SW480 (cell line): ENCODE results near the gene SNRK.
"Not testable (repeated sequence)": the region's sequence is repeated elsewhere in the genome, so short reads cannot be mapped to it uniquely, and the experiment has no call there.

Experiments used
- DNase-seq: peaks from one replicate; pipeline ENCODE4 v3.0.0-alpha.2; 2016; ENCODE audit warnings: low spot score

SNRK gene

DNA sequence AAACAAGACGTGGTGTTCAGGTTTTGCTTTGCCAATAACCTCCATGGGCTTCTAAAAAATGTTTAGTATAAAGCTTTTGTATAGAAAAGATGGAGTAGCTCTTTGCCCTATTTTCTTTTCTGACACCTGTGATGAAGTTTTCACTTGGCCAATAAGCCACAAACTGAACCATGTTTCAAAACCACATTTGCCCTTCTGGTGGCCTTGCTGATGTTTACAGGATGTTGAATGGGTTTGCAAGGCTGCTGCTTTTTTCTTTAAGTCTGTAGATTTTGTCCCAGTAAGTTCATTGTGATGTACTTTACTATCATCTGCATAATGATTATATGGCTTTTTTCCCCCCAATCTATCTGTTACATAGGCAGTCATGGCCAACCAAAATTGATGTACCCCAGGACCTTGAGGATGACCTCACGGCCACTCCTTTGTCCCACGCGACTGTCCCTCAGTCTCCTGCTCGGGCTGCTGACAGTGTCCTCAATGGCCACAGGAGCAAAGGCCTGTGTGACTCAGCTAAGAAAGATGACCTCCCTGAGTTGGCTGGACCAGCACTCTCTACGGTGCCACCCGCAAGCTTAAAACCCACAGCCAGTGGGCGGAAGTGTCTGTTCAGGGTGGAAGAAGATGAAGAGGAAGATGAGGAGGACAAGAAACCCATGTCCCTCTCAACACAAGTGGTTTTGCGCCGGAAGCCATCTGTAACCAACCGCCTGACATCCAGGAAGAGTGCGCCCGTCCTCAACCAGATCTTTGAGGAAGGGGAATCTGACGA, 60.8 kb downstream of the SNRK start:
- DNase-seq: no peak

DNA sequence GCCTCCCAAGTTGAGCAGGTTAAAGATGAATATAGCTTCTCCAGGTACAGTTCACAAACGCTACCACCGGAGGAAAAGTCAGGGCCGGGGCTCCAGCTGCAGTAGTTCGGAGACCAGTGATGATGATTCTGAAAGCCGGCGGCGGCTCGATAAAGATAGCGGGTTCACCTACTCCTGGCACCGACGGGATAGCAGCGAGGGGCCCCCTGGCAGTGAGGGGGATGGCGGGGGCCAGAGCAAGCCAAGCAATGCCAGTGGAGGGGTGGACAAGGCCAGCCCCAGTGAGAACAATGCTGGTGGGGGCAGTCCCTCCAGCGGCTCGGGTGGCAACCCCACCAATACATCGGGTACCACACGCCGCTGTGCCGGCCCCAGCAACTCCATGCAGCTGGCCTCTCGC, 61.4 kb downstream of the SNRK start:
- DNase-seq: no peak

DNA sequence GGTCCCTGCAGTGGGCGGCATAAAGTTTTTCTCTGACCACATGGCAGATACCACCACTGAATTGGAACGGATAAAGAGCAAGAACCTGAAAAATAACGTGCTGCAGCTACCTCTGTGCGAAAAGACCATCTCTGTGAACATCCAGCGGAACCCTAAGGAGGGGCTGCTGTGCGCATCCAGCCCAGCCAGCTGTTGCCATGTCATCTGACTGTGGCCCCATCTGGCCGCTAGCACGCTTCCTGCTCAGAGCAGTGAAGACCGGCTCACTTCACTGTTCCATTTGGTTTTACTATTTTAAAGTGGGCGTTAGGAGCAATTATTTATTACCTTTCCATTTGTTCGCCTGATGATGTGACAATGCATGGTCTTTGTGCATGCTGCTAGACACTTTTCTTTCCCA, 62.0 kb downstream of the SNRK start:
- DNase-seq: no peak

- DNase-seq: no peak
Measured at GRCh38 chr3:43348852-43349574, 62.7 kb downstream of the SNRK start.

GRCh38 chr3:43349716-43350115, 63.4 kb downstream of the SNRK start:
- no peak for DNase-seq

GRCh38 chr3:43353393-43353792, 67.1 kb downstream of the SNRK start:
- DNase-seq: no peak

DNA sequence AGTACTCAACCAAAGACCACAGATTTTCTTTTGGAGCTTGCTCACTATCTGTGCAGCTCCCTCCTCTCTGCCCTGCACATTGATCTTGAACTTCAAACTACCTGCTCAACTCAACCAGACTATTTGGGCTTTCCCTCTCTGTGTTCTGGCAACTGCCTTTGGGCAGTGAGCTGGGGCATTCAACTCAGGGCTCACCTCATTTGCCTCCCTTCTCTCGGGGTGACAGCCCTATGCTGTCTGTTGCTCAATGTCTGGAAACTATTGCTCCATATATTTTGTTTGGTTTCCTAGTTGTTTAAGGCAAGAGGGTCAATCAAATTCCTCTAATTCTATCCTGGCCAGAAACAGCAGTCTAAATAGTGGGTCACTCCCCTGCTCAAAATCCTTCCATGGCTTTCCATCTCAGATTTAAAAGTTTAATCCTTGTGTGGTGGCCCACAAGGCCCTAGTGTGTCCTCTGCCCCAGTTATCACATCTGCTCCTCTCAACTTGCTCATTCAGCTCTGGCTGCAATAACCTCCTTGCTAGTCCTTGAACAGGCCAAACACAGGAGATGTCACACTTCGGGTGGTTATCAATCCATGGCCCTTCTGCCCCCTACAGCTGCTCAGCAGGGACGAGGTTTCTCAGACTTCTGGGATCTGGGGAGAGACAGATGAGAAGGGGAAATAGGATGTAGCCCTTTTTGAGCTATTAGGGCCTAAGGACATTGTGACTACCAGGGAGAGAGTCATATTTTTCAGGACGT, 67.8 kb downstream of the SNRK start:
- DNase-seq: no peak

GRCh38 chr3:43356033-43356432, 69.7 kb downstream of the SNRK start:
- not testable (repeated sequence) for DNase-seq

GRCh38 chr3:43361077-43361476, 74.7 kb downstream of the SNRK start:
- DNase-seq: no peak

DNA sequence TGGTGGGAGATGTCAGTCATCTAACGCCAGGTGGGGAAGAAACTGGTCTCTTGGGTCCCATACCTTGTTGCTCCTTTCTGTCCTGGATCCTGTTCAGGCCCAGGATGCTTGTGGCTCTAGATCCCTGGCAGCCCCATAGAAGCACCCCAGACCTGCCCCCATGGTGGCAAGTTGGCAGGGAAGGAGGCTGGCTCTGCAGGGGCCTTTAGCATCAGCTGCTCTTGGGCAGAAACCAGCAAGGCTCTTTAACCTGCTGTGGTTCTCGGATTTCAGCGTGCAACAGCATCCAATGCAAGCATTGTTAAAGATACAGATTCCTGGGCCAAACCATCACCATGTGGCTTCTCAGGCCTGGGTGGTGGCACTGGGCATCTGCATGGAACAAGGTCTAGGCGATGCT, 75.8 kb downstream of the SNRK start:
- no peak for DNase-seq

DNA sequence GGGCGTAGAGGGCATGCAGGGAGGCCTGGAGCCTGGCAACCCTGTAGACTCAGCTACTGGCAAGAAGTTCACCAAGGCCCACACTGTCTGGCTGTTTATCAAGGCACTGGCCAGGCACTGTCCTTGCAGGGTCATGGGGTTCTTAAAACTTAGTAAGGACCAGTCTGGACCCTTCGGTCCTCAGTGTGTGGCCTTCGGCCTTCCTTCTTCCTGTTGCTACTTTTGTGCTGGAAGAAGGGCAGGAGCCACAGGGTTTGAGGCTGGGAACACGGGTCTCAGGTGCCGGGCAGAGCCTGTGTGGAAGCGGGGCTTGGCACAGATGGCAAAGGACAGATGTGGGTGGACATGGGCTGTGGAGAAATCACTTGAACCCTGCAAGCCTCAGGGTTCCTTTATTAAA, 76.6 kb downstream of the SNRK start:
- DNase-seq: no peak

DNA sequence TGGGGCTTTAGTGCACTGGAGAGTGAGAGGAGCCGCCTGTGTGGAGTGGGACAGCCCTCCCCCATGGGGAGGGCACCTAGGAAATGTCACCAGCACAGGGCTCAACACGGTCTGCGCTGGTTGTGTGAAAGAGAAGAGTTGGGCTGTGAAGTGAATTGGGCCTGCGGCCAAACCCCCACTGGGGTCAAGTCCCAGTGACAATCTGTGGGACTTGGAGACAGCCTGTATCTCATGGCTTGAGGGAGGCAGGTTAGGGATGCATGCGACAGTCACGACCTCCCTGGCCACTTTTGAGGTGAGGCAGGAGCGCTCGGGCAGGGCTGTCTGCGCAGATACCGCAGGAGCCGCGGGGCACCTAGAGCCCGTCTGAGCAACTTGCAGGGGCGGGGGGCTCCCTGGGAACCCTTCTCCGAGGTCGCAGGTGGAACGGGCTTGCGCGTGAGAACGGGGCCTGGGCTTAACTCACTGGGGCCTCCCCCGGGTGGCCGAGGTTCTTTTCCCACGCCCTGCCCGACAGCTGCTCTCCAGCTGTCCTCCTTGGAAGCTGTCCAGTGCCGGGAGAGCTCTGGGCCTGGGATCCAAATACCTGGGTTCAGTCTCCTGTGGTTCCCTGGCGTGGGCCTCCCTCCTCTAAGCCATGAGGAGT, 77.4 kb downstream of the SNRK start:
- no peak for DNase-seq

- DNase-seq: no peak
Measured at GRCh38 chr3:43364494-43364893, 78.2 kb downstream of the SNRK start.

DNA sequence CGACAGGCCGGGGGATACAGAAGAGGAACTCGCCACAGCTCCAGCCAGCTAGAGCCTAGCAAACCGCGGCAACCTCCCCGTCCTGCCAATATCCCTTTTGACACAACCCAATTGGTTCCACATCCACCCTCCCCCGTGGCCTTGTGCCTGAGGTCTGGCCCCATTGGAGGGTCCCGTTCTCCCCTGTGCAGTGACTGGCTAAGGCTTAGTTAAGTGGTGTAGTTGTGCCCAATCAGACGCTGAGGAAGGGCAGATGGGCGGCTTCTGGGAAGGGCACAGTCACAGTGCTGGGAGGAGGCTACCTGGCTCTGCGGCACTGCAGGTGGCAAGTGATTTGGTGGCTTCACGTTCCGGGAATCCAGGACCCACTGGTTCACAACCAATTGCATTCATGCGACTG, 78.6 kb downstream of the SNRK start:
- no peak for DNase-seq

DNA sequence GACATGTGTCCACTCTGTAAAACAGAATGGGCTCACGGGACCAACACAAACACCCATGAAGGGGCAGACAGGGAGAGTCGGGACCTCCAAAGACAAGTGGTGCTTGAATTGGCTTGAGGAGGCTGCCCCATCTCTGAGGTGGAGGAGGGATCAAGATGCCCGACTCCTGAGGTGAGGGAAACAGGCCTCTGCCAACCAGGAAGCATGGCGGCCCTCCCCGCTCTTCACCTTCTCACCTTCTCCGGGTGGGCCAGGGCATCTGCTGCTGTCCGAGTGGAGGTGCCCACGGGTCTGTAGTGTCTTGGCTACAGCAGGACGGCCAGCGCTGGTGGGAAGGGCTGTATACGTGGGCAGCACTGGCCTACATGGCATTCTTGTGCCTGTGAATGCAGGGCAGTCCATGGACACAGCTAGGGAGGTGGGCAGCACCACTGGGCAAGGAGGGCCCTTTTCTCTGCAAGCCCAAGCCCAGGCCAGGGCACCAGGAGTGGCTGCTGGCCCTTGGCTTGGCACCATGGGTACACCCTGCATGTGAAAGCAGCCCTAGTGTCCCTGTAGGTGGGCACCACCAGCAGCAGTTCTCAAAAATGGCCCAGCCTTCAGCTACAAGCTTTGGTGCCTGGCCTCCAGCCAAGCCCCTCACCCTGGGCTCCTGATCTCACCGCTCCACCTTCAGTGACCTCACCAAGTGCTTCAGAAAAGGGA, 79.4 kb downstream of the SNRK start:
- DNase-seq: no peak

DNA sequence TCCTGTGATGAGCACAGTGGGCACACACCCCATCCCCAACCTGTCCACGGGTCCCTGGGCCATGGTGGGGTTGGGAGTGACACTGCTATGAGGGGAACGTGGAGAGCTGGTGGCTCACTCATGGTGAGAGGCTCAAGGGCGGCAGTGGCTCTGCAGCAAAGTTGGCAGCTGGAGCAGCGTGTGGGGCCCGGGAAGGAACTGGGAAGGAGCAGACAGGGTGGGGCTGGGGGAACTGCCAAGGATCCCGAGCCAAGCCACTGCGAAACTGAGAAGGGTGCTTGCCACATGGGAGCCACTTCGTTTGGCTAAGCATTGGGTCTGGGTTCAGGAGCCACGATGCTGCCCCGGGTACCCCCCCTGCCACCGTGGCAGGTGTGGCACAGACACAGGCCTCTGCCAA, 80.1 kb downstream of the SNRK start:
- no peak for DNase-seq

DNA sequence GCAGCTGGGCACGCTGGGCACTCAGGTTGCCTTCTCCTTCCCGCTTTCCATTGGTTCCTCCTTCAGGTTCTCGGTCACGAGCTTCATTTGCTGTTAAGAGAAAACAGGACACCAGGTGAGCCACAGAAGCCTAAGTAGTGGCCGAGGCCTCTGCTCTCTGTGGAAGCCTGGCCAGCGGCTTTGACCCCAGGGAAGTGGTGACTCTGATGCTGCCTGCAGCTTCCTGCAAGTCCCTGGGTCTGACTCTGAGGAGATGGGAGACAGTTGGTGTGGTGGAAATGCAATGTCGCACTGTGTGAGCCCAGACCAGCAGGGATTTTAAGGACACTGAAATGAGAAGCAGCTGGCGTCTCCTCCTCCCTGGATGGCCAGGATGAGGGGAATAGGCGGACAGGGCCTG, 80.5 kb downstream of the SNRK start:
- DNase-seq: no peak

DNA sequence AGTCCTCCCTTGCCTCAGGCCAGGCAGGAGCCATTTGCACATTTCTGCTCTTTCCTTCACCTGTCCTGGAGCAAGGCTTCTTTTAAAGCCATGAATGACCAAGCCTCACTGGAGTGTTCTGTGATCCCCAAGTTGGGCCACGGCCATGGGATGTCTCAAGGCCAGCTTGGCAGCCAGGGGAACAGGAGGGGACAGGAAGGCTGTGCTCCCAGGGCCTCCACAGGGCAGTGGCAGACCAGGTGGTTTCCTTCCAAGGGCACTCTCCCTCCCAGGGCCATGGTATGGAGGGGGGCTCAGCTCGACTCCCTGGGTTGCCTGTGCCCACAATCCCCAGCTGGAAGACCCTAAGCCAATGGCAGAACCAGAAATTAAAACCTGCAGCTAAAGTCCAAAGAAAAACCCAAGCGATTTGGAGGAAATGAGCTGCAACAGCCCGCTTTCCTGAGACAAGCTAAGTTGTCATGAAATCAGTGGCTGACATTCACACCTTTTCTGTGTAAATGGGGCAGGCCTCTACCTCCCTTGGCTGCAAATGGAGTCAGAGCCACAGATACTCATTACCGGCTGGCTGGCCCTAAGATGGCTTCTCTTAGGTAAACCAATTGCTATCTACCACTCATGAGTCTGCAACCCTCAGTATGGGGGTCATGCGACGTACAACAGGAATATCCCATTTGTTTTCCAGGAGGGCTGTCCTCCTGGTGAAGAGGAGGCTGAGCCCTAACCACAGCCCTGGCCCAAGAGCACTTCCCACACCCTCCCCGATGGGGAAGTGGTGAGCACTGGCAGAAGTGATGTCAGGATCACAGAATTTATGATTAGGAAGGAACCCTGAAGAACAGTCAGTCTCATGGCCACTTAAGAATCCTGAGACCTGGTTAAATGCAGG, 83.3 kb downstream of the SNRK start:
- no peak for DNase-seq

DNA sequence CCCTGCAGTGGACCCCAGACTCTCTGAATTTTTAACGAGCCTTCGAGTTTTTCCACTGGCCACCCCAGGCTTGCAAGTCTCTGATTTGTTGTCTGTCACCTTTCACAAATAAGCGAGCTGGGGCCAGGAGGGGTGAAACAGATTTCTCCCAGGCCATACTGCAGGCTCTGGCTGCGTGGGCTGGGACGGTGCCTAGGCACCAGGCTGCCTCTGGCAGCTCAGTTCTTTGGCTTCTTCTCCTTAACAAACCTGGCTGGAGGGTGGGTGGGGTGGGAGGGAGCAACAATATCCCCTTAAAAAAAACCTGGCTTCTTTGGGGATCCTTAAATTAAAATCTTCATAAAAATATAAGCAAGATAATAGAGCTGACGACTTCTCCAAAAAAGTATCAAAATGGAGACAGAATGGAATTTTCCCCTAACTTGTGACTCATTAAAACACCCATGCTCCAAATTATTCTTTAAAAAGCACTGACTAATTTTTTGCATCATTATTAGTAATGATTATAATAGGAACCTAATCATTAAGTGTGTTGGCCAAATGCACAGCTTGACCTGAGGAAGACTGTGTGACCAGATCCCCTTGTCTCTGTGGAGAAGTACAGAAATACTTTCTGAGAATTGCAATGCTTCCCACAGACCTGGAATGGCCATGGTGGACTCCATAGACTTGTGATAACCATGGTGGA, 84.1 kb downstream of the SNRK start:
- DNase-seq: no peak

- no peak for DNase-seq
Measured at GRCh38 chr3:43371494-43371893, 85.2 kb downstream of the SNRK start.
